Neural progenitor cell (in vitro differentiated cells): ENCODE results near the gene PIF1. TPM values are rescaled to one million over a fixed set of nuclear protein-coding genes. Genes with fewer than 3 reads are reported as not detected.

ENCODE experiments used
- DNase-seq: peaks from one replicate; pipeline ENCODE4 v3.0.0-alpha.2; 2016; ENCODE audit warnings: low spot score
- H2AFZ ChIP-seq: fragments of 200-600 bp; sonication (generic); replicated peaks from 2 replicates; pipeline ENCODE4 v1.6.1; 2016; ENCODE audit warnings: antibody characterized with exemption
- H3F3A ChIP-seq: fragments of 200-600 bp; sonication (generic); 2 replicates; pipeline ENCODE4 v1.6.1; 2016; ENCODE audit warnings: antibody characterized with exemption, low read depth
- H3K27ac ChIP-seq: fragments of 200-600 bp; sonication (generic); 2 replicates; pipeline ENCODE4 v1.5.1; 2016; ENCODE audit warnings: mild to moderate bottlenecking
- H3K27me3 ChIP-seq: fragments of 200-600 bp; sonication (generic); 2 replicates; pipeline ENCODE4 v1.6.1; 2016; ENCODE audit warnings: mild to moderate bottlenecking, moderate library complexity
- H3K36me3 ChIP-seq: fragments of 200-600 bp; sonication (generic); 2 replicates; pipeline ENCODE4 v1.5.1; 2016
- H3K4me1 ChIP-seq: fragments of 200-600 bp; sonication (generic); 2 replicates; pipeline ENCODE4 v1.6.1; 2016; ENCODE audit warnings: mixed run types
- H3K4me2 ChIP-seq: fragments of 200-600 bp; sonication (generic); 2 replicates; pipeline ENCODE4 v1.6.1; 2016
- H3K4me3 ChIP-seq: fragments of 200-600 bp; sonication (generic); 2 replicates; pipeline ENCODE4 v1.5.1; 2016
- H3K79me2 ChIP-seq: fragments of 200-600 bp; sonication (generic); 2 replicates; pipeline ENCODE4 v1.6.1; 2016; ENCODE audit warnings: low read depth
- H3K9ac ChIP-seq: fragments of 200-600 bp; sonication (generic); 2 replicates; pipeline ENCODE4 v1.6.1; 2016
- H3K9me3 ChIP-seq: fragments of 200-600 bp; sonication (generic); 2 replicates; pipeline ENCODE4 v1.5.1; 2016; ENCODE audit warnings: low read depth
- H4K20me1 ChIP-seq: fragments of 200-600 bp; sonication (generic); 2 replicates; pipeline ENCODE4 v1.6.1; 2016; ENCODE audit warnings: low read depth
- H3K27ac Mint-ChIP-seq: 3 replicates; pipeline ENCODE4 v1.8.0; 2021; ENCODE audit warnings: mixed read lengths
- H3K27me3 Mint-ChIP-seq: 2 replicates; pipeline ENCODE4 v1.8.0; 2022; ENCODE audit warnings: low read depth, mild to moderate bottlenecking, inconsistent platforms, moderate library complexity, mixed read lengths; ENCODE audit not compliant: insufficient read depth
- H3K36me3 Mint-ChIP-seq: 3 replicates; pipeline ENCODE4 v1.8.0; 2021; ENCODE audit warnings: mixed read lengths
- H3K4me1 Mint-ChIP-seq: 3 replicates; pipeline ENCODE4 v1.8.0; 2021; ENCODE audit warnings: mixed read lengths
- H3K4me3 Mint-ChIP-seq: 3 replicates; pipeline ENCODE4 v1.8.0; 2021; ENCODE audit warnings: mild to moderate bottlenecking, moderate library complexity, mixed read lengths
- H3K9me3 Mint-ChIP-seq: 3 replicates; pipeline ENCODE4 v1.8.0; 2020; ENCODE audit warnings: mixed read lengths
- EZH2 ChIP-seq: fragments of 200-600 bp; sonication (generic); IDR thresholded peaks from 2 replicates; pipeline ENCODE4 v1.6.1; 2017; ENCODE audit warnings: antibody characterized with exemption, mild to moderate bottlenecking, moderate library complexity
- EZH2phosphoT487 ChIP-seq: fragments of 200-600 bp; sonication (generic); IDR thresholded peaks from 2 replicates; pipeline ENCODE4 v1.6.1; 2017; ENCODE audit warnings: antibody characterized with exemption
- total RNA-seq: library from RNA; depleted of rRNA; stranded (reverse); fragments of >200 nt; gene quantifications from 2 replicates; pipeline ENCODE4 v1.2.3, GENCODE V29; 2015; ENCODE audit warnings: low replicate concordance
- TF ChIP-seq, protein P1 (sequence below): fragments of 200-600 bp; sonication (generic); IDR thresholded peaks from 2 replicates; pipeline ENCODE4 v1.5.1; 2017; ENCODE audit warnings: antibody characterized with exemption, mild to moderate bottlenecking

The PIF1 gene
- total RNA-seq, 1 donor from 2014 or later, result 50.8 TPM

DNA sequence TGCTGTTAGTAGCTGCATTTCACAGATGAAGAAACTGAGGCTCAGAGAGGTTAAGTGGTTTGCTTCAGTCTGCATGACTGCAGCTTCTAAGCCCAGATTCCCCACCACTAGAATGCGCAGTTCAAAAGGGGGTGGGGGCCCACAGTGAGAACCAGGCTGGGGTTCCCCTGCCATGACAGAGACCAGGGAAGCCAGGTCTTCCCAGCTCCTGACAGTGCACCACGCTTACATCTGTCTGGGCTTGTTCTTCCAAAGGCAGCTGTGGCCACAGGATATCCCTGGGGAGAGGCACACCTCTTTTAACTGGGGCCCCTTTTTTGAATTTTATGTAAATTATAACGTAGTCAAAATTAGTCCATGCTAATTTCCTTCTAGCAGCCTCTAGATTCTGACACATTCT is 21.6 kb upstream of the PIF1 start:
- Histone ChIP-seq H3K79me2 (peaks cover 57% of the 10 kb centered on the region), H3K4me2 (no peak overlapping the region), H4K20me1 (peaks cover 62% of the 10 kb centered on the region), H3K9me3 (no peaks in the 10 kb centered on the region), H3F3A (peaks cover 12% of the 10 kb centered on the region), H3K9ac (no peak overlapping the region), H3K4me3 (no peak overlapping the region), H3K27ac (no peak overlapping the region), H3K36me3 (no peaks in the 10 kb centered on the region), H3K4me1 (peaks cover 28% of the 10 kb centered on the region), H3K27me3 (no peaks in the 10 kb centered on the region), H2AFZ (no peak overlapping the region)
- Mint-ChIP-seq H3K27ac (no peak overlapping the region), H3K4me1 (peaks cover 35% of the 10 kb centered on the region), H3K36me3 (peaks cover 16% of the 10 kb centered on the region), H3K27me3 (peaks cover 3% of the 10 kb centered on the region), H3K4me3 (no peak overlapping the region), H3K9me3 (no peaks in the 10 kb centered on the region)
- DNase-seq, result peak; percentile 1
- TF ChIP-seq, protein P1, sequence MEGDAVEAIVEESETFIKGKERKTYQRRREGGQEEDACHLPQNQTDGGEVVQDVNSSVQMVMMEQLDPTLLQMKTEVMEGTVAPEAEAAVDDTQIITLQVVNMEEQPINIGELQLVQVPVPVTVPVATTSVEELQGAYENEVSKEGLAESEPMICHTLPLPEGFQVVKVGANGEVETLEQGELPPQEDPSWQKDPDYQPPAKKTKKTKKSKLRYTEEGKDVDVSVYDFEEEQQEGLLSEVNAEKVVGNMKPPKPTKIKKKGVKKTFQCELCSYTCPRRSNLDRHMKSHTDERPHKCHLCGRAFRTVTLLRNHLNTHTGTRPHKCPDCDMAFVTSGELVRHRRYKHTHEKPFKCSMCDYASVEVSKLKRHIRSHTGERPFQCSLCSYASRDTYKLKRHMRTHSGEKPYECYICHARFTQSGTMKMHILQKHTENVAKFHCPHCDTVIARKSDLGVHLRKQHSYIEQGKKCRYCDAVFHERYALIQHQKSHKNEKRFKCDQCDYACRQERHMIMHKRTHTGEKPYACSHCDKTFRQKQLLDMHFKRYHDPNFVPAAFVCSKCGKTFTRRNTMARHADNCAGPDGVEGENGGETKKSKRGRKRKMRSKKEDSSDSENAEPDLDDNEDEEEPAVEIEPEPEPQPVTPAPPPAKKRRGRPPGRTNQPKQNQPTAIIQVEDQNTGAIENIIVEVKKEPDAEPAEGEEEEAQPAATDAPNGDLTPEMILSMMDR, result no peak
- TF ChIP-seq EZH2phosphoT487, result no peak
- TF ChIP-seq EZH2, result no peak

DNA sequence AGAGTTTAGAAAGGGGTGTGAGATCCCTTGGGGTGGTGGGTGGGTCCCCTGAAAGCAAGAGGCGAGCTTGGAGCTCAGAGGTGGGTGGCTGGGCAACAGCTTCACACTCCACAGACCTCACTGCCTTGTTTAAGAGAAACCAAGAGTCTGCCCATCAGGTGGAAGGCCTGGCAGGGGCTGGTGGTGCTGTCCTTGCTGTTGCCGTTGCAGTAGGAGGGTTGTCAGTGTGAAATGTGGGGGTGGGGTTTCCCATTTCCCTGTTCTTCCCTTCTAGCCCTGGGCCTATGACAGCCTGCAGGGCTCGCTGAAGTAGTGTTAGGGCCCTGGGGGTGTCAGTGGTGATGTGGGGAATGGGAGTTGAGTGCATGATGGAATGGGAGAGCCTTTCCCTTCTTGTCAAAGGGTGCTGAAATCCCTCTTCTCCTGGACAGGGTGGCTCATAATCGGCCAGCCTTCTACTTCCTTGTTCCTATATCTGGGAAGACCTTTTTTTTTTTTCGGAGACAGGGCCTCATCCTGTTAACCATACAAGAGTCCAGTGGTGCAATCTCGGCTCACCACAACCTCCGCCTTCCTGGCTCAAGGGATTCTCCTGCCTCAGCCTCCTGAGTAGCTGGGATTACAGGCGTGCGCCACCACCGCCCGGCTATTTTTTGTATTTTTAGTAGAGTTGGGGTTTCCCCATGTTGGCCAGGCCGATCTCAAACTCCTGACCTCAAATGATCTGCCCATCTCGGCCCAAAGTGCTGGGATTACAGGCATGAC is 20.6 kb upstream of the PIF1 start:
- Histone ChIP-seq H2AFZ (no peak overlapping the region), H3F3A (peaks cover 11% of the 10 kb centered on the region), H3K4me2 (no peak overlapping the region), H3K9ac (no peak overlapping the region), H3K4me1 (peaks cover 29% of the 10 kb centered on the region), H3K4me3 (no peak overlapping the region), H3K27ac (no peak overlapping the region), H3K9me3 (no peaks in the 10 kb centered on the region), H3K79me2 (peaks cover 50% of the 10 kb centered on the region), H3K36me3 (no peaks in the 10 kb centered on the region), H3K27me3 (no peaks in the 10 kb centered on the region), H4K20me1 (peaks cover 53% of the 10 kb centered on the region)
- peaks cover 36% of the 10 kb centered on the region for H3K4me1 Mint-ChIP-seq
- peak overlapping the region; percentile 8 for H3K27ac Mint-ChIP-seq
- no peak for TF ChIP-seq EZH2
- TF ChIP-seq EZH2phosphoT487, result no peak
- H3K9me3 Mint-ChIP-seq, result no peaks in the 10 kb centered on the region
- peaks cover 3% of the 10 kb centered on the region for H3K27me3 Mint-ChIP-seq
- peaks cover 12% of the 10 kb centered on the region for H3K36me3 Mint-ChIP-seq
- DNase-seq, result no peak
- H3K4me3 Mint-ChIP-seq, result peak overlapping the region; percentile 35

DNA sequence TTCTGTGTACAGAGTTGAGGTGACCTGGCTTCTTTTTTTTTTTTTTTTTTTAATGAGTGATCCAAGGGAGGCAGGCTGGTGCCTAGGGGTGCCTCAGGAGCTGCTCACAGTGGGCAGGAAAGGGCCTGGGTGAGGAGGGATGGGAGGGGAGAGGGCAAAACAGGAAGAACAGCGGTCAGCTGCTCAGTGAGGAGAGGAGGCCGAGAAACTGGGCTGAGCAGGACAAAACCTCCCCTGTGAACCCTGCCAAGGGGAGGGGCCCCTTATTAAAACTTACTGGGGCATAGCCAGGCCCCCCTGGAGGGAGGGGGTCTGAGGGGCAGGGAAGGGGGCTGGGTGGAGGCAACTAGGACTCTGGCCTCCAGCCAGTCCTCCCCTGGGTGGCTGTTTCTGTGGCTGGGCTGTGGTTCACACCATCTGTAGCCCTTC is 19.8 kb upstream of the PIF1 start:
- no peak overlapping the region for H3K4me3 ChIP-seq
- peaks cover 17% of the 10 kb centered on the region for H3F3A ChIP-seq
- H3K4me3 Mint-ChIP-seq, result no peak overlapping the region
- H3K9me3 ChIP-seq, result no peaks in the 10 kb centered on the region
- H3K27me3 ChIP-seq, result no peaks in the 10 kb centered on the region
- no peaks in the 10 kb centered on the region for H3K9me3 Mint-ChIP-seq
- peaks cover 4% of the 10 kb centered on the region for H3K27me3 Mint-ChIP-seq
- no peaks in the 10 kb centered on the region for H3K36me3 ChIP-seq
- peak; percentile 7 for DNase-seq
- H2AFZ ChIP-seq, result no peak overlapping the region
- no peak overlapping the region for H3K27ac ChIP-seq
- peaks cover 50% of the 10 kb centered on the region for H3K79me2 ChIP-seq
- peaks cover 42% of the 10 kb centered on the region for H3K4me1 Mint-ChIP-seq
- H3K27ac Mint-ChIP-seq, result peak overlapping the region; percentile 8
- H3K4me1 ChIP-seq, result peaks cover 36% of the 10 kb centered on the region
- peaks cover 45% of the 10 kb centered on the region for H4K20me1 ChIP-seq
- H3K4me2 ChIP-seq, result peak overlapping the region; percentile 78
- H3K9ac ChIP-seq, result no peak overlapping the region
- TF ChIP-seq EZH2phosphoT487 (no peak), EZH2 (no peak)
- TF ChIP-seq, protein P1, result no peak
- peaks cover 12% of the 10 kb centered on the region for H3K36me3 Mint-ChIP-seq

DNA sequence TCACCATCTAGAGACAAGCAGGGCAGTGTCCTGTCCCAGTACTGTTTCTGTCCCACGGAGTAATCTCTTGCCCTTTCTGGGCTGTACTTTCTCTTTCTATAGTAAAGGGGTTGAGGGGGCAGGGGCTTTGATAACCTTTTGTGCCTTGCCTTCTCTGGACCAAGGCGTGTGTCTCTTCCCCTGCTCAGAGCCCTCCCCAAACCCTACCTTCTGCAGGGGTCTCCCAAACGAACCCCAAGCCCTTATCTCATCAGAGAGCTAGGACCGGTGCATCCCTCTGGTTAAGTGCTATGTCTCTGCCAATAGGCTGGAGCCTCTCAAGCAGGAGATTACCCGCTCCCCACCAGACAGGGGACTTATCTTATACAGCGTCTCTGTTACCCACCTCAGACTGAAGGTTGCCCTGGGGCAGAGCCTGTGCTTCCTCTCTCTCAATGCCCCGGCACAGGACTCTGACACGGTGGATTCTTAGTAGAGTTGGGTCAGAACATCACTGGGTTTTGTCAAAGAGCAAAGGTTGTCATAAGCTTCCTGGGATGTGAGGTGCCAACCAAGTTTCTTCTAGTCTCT is 19.2 kb upstream of the PIF1 start:
- H3F3A ChIP-seq, result peaks cover 17% of the 10 kb centered on the region
- H3K9me3 Mint-ChIP-seq, result no peaks in the 10 kb centered on the region
- no peaks in the 10 kb centered on the region for H3K27me3 ChIP-seq
- no peak overlapping the region for H3K27ac Mint-ChIP-seq
- peaks cover 12% of the 10 kb centered on the region for H3K36me3 Mint-ChIP-seq
- no peaks in the 10 kb centered on the region for H3K9me3 ChIP-seq
- no peak overlapping the region for H3K9ac ChIP-seq
- H3K27ac ChIP-seq, result no peak overlapping the region
- peaks cover 50% of the 10 kb centered on the region for H3K79me2 ChIP-seq
- H2AFZ ChIP-seq, result no peak overlapping the region
- H3K4me1 Mint-ChIP-seq, result peaks cover 45% of the 10 kb centered on the region
- peak overlapping the region; percentile 78 for H3K4me2 ChIP-seq
- peaks cover 43% of the 10 kb centered on the region for H4K20me1 ChIP-seq
- H3K4me3 ChIP-seq, result no peak overlapping the region
- H3K36me3 ChIP-seq, result no peaks in the 10 kb centered on the region
- peaks cover 36% of the 10 kb centered on the region for H3K4me1 ChIP-seq
- DNase-seq, result peak; percentile 39
- peak overlapping the region; percentile 52 for H3K4me3 Mint-ChIP-seq
- TF ChIP-seq EZH2phosphoT487 (no peak), EZH2 (no peak)
- TF ChIP-seq, protein P1, result no peak
- peaks cover 6% of the 10 kb centered on the region for H3K27me3 Mint-ChIP-seq
